ENCODE data around the gene ZNF610.

Gene ZNF610

DNA sequence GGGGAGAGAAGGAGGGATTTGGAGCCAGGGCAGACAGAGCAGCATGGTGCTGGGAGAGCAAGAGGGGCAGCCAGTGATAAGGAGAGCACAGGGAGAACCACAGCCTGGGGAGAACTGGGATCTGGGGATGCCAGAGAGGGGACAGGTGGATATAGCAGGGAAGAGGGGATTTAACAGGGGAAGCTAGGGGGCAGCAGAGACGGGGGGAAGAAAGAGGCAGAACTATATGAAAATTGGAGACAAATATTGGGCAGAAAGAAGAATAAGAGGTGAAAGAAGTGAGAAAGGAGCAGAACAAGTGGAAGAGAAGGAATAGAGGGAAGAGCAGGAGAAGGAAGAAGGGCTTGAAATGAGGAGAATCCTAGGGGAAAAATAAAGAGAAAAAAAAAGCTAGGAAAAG, 55.1 kb downstream of the ZNF610 start:
- H3K9ac ChIP-seq (ENCODE audit: low read depth in 1 of 2, low read length in 2 of 2), result no peak overlapping the region
- no peaks in the 10 kb centered on the region for H3K27me3 ChIP-seq (ENCODE audit: control insufficient read depth in 2 of 2, insufficient read depth in 2 of 2, low read length in 2 of 2)
- no peak overlapping the region for H3K27ac ChIP-seq (ENCODE audit: low read depth in 2 of 2, low read length in 2 of 2)
- peaks cover 19 to 26% of the 10 kb centered on the region in 2 donors for H3K9me3 ChIP-seq (ENCODE audit: control insufficient read depth in 2 of 2, low read length in 2 of 2)
- H3K36me3 ChIP-seq (ENCODE audit: control insufficient read depth in 2 of 2, insufficient read depth in 2 of 2, low read length in 2 of 2), result peaks cover 4 to 5% of the 10 kb centered on the region in 2 donors
- no peaks in the 10 kb centered on the region for H3K4me1 ChIP-seq (ENCODE audit: control insufficient read depth in 2 of 2, insufficient read depth in 2 of 2, low read length in 2 of 2)
- no peak overlapping the region for H3K4me3 ChIP-seq (ENCODE audit: low read length in 2 of 2)

GRCh38 chr19:52397310-52398080, 61.5 kb downstream of the ZNF610 start, which contains the start of gene ZNF528:
Gene ZNF528, plus strand, starts transcription at chr19:52397849. Its CDS starts 4,165 bp downstream, at chr19:52402014.
- peaks cover 5 to 15% of the 10 kb centered on the region in 2 donors for H3K9me3 ChIP-seq (ENCODE audit: control insufficient read depth in 2 of 2, low read length in 2 of 2)
- no peaks in the 10 kb centered on the region for H3K27me3 ChIP-seq (ENCODE audit: control insufficient read depth in 2 of 2, insufficient read depth in 2 of 2, low read length in 2 of 2)
- H3K27ac ChIP-seq (ENCODE audit: low read depth in 2 of 2, low read length in 2 of 2), result peak within 1 kb of the TSS; percentile 44 to 70
- peaks cover 13 to 24% of the 10 kb centered on the region in 2 donors for H3K36me3 ChIP-seq (ENCODE audit: control insufficient read depth in 2 of 2, insufficient read depth in 2 of 2, low read length in 2 of 2)
- H3K4me3 ChIP-seq (ENCODE audit: low read length in 2 of 2), result peak within 1 kb of the TSS; percentile 72 to 96
- H3K9ac ChIP-seq (ENCODE audit: low read depth in 1 of 2, low read length in 2 of 2), result peak within 1 kb of the TSS; percentile 68 to 76
- H3K4me1 ChIP-seq (ENCODE audit: control insufficient read depth in 2 of 2, insufficient read depth in 2 of 2, low read length in 2 of 2), result no peaks in the 10 kb centered on the region

DNA sequence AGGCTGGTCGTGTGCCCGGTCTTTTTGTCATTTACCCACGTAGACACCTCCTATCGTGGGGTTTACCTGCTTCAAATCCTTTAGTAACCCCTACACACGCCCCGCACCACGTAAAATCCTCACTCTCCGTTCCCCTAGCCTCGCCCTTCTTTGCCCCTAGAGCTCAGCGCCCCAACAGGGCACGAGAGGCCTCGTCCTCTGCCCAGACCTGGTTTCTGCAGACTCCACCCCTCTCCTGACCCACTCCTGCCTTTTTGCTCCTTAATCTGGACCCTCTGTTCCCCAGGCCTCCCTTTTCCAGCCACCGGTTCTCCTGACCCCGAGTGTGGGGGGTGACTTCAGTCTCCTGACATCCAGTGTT, 62.0 kb downstream of the ZNF610 start:
- Histone ChIP-seq H3K9ac (ENCODE audit: low read depth in 1 of 2, low read length in 2 of 2) (peak overlapping the region; percentile 68 to 76), H3K4me3 (ENCODE audit: low read length in 2 of 2) (peak overlapping the region; percentile 72 to 96), H3K9me3 (ENCODE audit: control insufficient read depth in 2 of 2, low read length in 2 of 2) (peaks cover 7 to 15% of the 10 kb centered on the region in 2 donors), H3K4me1 (ENCODE audit: control insufficient read depth in 2 of 2, insufficient read depth in 2 of 2, low read length in 2 of 2) (no peaks in the 10 kb centered on the region), H3K27ac (ENCODE audit: low read depth in 2 of 2, low read length in 2 of 2) (peak overlapping the region in 1 of 2 donors; percentile 70), H3K27me3 (ENCODE audit: control insufficient read depth in 2 of 2, insufficient read depth in 2 of 2, low read length in 2 of 2) (no peaks in the 10 kb centered on the region), H3K36me3 (ENCODE audit: control insufficient read depth in 2 of 2, insufficient read depth in 2 of 2, low read length in 2 of 2) (peaks cover 14 to 30% of the 10 kb centered on the region in 2 donors)

- Histone ChIP-seq H3K9ac (ENCODE audit: low read depth in 1 of 2, low read length in 2 of 2) (no peak overlapping the region), H3K9me3 (ENCODE audit: control insufficient read depth in 2 of 2, low read length in 2 of 2) (peaks cover 34 to 42% of the 10 kb centered on the region in 2 donors), H3K27me3 (ENCODE audit: control insufficient read depth in 2 of 2, insufficient read depth in 2 of 2, low read length in 2 of 2) (no peaks in the 10 kb centered on the region), H3K27ac (ENCODE audit: low read depth in 2 of 2, low read length in 2 of 2) (no peak overlapping the region), H3K4me3 (ENCODE audit: low read length in 2 of 2) (no peak overlapping the region), H3K4me1 (ENCODE audit: control insufficient read depth in 2 of 2, insufficient read depth in 2 of 2, low read length in 2 of 2) (no peaks in the 10 kb centered on the region), H3K36me3 (ENCODE audit: control insufficient read depth in 2 of 2, insufficient read depth in 2 of 2, low read length in 2 of 2) (peaks cover 28 to 58% of the 10 kb centered on the region in 2 donors)
Observed at GRCh38 chr19:52410276-52410675, 74.2 kb downstream of the ZNF610 start.

GRCh38 chr19:52415711-52416110, 79.7 kb downstream of the ZNF610 start:
- Histone ChIP-seq H3K27me3 (ENCODE audit: control insufficient read depth in 2 of 2, insufficient read depth in 2 of 2, low read length in 2 of 2) (no peaks in the 10 kb centered on the region), H3K27ac (ENCODE audit: low read depth in 2 of 2, low read length in 2 of 2) (no peak overlapping the region), H3K4me1 (ENCODE audit: control insufficient read depth in 2 of 2, insufficient read depth in 2 of 2, low read length in 2 of 2) (no peaks in the 10 kb centered on the region), H3K36me3 (ENCODE audit: control insufficient read depth in 2 of 2, insufficient read depth in 2 of 2, low read length in 2 of 2) (peaks cover 2 to 10% of the 10 kb centered on the region in 2 donors), H3K4me3 (ENCODE audit: low read length in 2 of 2) (no peak overlapping the region), H3K9ac (ENCODE audit: low read depth in 1 of 2, low read length in 2 of 2) (no peak overlapping the region), H3K9me3 (ENCODE audit: control insufficient read depth in 2 of 2, low read length in 2 of 2) (peaks cover 43 to 47% of the 10 kb centered on the region in 2 donors)
